Neural cell (in vitro differentiated cells): Measurements from ENCODE around the gene SNRNP25. TPM values are rescaled to one million over a fixed set of nuclear protein-coding genes. Genes with fewer than 3 reads are reported as not detected.

Source experiments
- H2AFZ ChIP-seq: fragments of 200-600, 300-800 bp; sonication (generic), shearing (Covaris generic); 2 replicates; pipeline ENCODE4 v1.6.0; 2014; ENCODE audit warnings: low read depth, mild to moderate bottlenecking, antibody characterized with exemption, low read length, moderate library complexity
- H3F3A ChIP-seq: fragments of 200-600 bp; shearing (Covaris generic); 2 replicates; pipeline ENCODE4 v1.6.1; 2016; ENCODE audit warnings: mild to moderate bottlenecking, moderate library complexity, mixed read lengths, antibody characterized with exemption, low read length; ENCODE audit not compliant: insufficient read depth, poor library complexity, severe bottlenecking
- H3K27ac ChIP-seq: fragments of 200-600, 300-800 bp; sonication (generic), shearing (Covaris generic); 2 replicates; pipeline ENCODE4 v1.5.1; 2014; ENCODE audit warnings: mild to moderate bottlenecking, low read length, moderate library complexity
- H3K27me3 ChIP-seq: fragments of 300-800, 200-600 bp; sonication (generic), shearing (Covaris generic); 2 replicates; pipeline ENCODE4 v1.6.0; 2014; ENCODE audit warnings: mild to moderate bottlenecking, low read depth, low read length, moderate library complexity; ENCODE audit not compliant: insufficient read depth
- H3K36me3 ChIP-seq: fragments of 300-800, 200-600 bp; sonication (generic), shearing (Covaris generic); 2 replicates; pipeline ENCODE4 v1.5.1; 2014; ENCODE audit warnings: mild to moderate bottlenecking, antibody characterized with exemption, low read length, moderate library complexity; ENCODE audit not compliant: insufficient read depth
- H3K4me2 ChIP-seq: fragments of 300-800, 200-600 bp; sonication (generic), shearing (Covaris generic); 2 replicates; pipeline ENCODE4 v1.6.0; 2014; ENCODE audit warnings: mild to moderate bottlenecking, low read length
- H3K4me3 ChIP-seq: fragments of 300-800, 200-600 bp; sonication (generic), shearing (Covaris generic); 2 replicates; pipeline ENCODE4 v1.5.1; 2014; ENCODE audit warnings: mild to moderate bottlenecking, low read length, moderate library complexity
- H3K79me2 ChIP-seq: fragments of 200-600 bp; shearing (Covaris generic); replicated peaks from 2 replicates; pipeline ENCODE4 v1.6.0; 2014; ENCODE audit warnings: mild to moderate bottlenecking, low read length, moderate library complexity; ENCODE audit not compliant: insufficient read depth
- H3K9ac ChIP-seq: fragments of 300-800, 200-600 bp; sonication (generic), shearing (Covaris generic); 2 replicates; pipeline ENCODE4 v1.6.1; 2016; ENCODE audit warnings: mild to moderate bottlenecking, low read length, mixed read lengths
- H3K9me2 ChIP-seq: fragments of 200-600 bp; shearing (Covaris generic); 2 replicates; pipeline ENCODE4 v1.6.1; 2016; ENCODE audit warnings: mild to moderate bottlenecking, low read length, mixed read lengths; ENCODE audit not compliant: insufficient read depth
- H3K9me3 ChIP-seq: fragments of 200-600, 300-800 bp; sonication (generic), shearing (Covaris generic); 2 replicates; pipeline ENCODE4 v1.6.1; 2016; ENCODE audit warnings: mild to moderate bottlenecking, mixed run types, low read length, moderate library complexity, mixed read lengths
- H4K20me1 ChIP-seq: fragments of 200-600 bp; shearing (Covaris generic); 2 replicates; pipeline ENCODE4 v1.6.1; 2016; ENCODE audit warnings: mild to moderate bottlenecking, mixed run types; ENCODE audit not compliant: insufficient read depth
- CTCF ChIP-seq: fragments of 450-650 bp; IDR thresholded peaks from 2 replicates; pipeline ENCODE4 v1.5.1; 2014; ENCODE audit warnings: antibody characterized with exemption, mild to moderate bottlenecking, moderate library complexity; ENCODE audit not compliant: poor library complexity, severe bottlenecking
- EP300 ChIP-seq: fragments of 450-650 bp; conservative IDR thresholded peaks from 2 replicates; pipeline ENCODE4 v1.6.1; 2014; ENCODE audit warnings: antibody characterized with exemption, mild to moderate bottlenecking, moderate library complexity; ENCODE audit not compliant: poor library complexity, severe bottlenecking
- EZH2 ChIP-seq: fragments of 200-600, 300-800 bp; shearing (Covaris generic), sonication (generic); IDR thresholded peaks from 2 replicates; pipeline ENCODE4 v1.6.1; 2014; ENCODE audit warnings: antibody characterized with exemption, low read length, borderline replicate concordance, mild to moderate bottlenecking; ENCODE audit not compliant: insufficient read depth, poor library complexity, severe bottlenecking
- MXI1 ChIP-seq: fragments of 450-650 bp; conservative IDR thresholded peaks from 2 replicates; pipeline ENCODE4 v1.6.1; 2014; ENCODE audit warnings: antibody characterized with exemption, mild to moderate bottlenecking; ENCODE audit not compliant: poor library complexity, severe bottlenecking
- POLR2AphosphoS5 ChIP-seq: IDR thresholded peaks from 2 replicates; pipeline ENCODE4 v1.6.1; 2012
- RAD21 ChIP-seq: fragments of 450-650 bp; conservative IDR thresholded peaks from 2 replicates; pipeline ENCODE4 v1.6.1; 2014; ENCODE audit warnings: antibody characterized with exemption, mild to moderate bottlenecking, moderate library complexity
- REST ChIP-seq: IDR thresholded peaks from 2 replicates; pipeline ENCODE4 v1.6.1; 2012; ENCODE audit warnings: borderline replicate concordance
- SMC3 ChIP-seq: fragments of 450-650 bp; conservative IDR thresholded peaks from 2 replicates; pipeline ENCODE4 v1.6.1; 2014; ENCODE audit warnings: antibody characterized with exemption, mild to moderate bottlenecking, moderate library complexity; ENCODE audit not compliant: poor library complexity
- TAF1 ChIP-seq: IDR thresholded peaks from 2 replicates; pipeline ENCODE4 v1.6.1; 2012; ENCODE audit warnings: low read depth
- polyA plus RNA-seq: library from polyadenylated mRNA; depleted of rRNA; stranded (reverse); fragments of >200 nt; gene quantifications from 2 replicates; pipeline ENCODE4 v1.2.3, GENCODE V29; 2014

The SNRNP25 gene
- polyA plus RNA-seq, 1 donor from 2014 or later = 46.4 TPM

GRCh38 chr16:60929-61878, 7.6 kb downstream of the SNRNP25 start:
- no peak overlapping the region for H3K9ac ChIP-seq
- no peaks in the 10 kb centered on the region for H3F3A ChIP-seq
- no peaks in the 10 kb centered on the region for H3K79me2 ChIP-seq
- H3K27me3 ChIP-seq = no peaks in the 10 kb centered on the region
- no peaks in the 10 kb centered on the region for H4K20me1 ChIP-seq
- no peaks in the 10 kb centered on the region for H3K36me3 ChIP-seq
- no peak overlapping the region for H3K4me3 ChIP-seq
- no peaks in the 10 kb centered on the region for H3K9me2 ChIP-seq
- H3K27ac ChIP-seq = no peak overlapping the region
- no peak for TF ChIP-seq CTCF
- no peak for TF ChIP-seq REST
- TF ChIP-seq EZH2 = no peak
- TF ChIP-seq POLR2AphosphoS5 = no peak
- no peak for TF ChIP-seq TAF1
- no peak for TF ChIP-seq SMC3
- no peak for TF ChIP-seq EP300
- H3K4me2 ChIP-seq = no peak overlapping the region
- H3K9me3 ChIP-seq = no peaks in the 10 kb centered on the region
- H2AFZ ChIP-seq = no peak overlapping the region

- Histone ChIP-seq H3K9me3 (no peaks in the 10 kb centered on the region), H3K27ac (no peak overlapping the region), H3K9me2 (no peaks in the 10 kb centered on the region), H3K9ac (no peak overlapping the region), H3K36me3 (no peaks in the 10 kb centered on the region), H3K27me3 (no peaks in the 10 kb centered on the region), H3K4me3 (no peak overlapping the region), H3K4me2 (no peak overlapping the region), H3K79me2 (no peaks in the 10 kb centered on the region), H3F3A (no peaks in the 10 kb centered on the region), H2AFZ (no peak overlapping the region), H4K20me1 (no peaks in the 10 kb centered on the region)
- TF ChIP-seq SMC3 = no peak
- TF ChIP-seq TAF1 = no peak
- no peak for TF ChIP-seq EP300
- TF ChIP-seq REST = no peak
- no peak for TF ChIP-seq MXI1
- no peak for TF ChIP-seq CTCF
- TF ChIP-seq POLR2AphosphoS5 = no peak
- no peak for TF ChIP-seq EZH2
- no peak for TF ChIP-seq RAD21
Observed at GRCh38 chr16:61879-62281, 8.3 kb downstream of the SNRNP25 start.
